Calu3 (cell line): Measurements from ENCODE around the gene EFS. TPM values are rescaled to one million over a fixed set of nuclear protein-coding genes. Genes with fewer than 3 reads are reported as not detected.
A peak's percentile ranks its signal among the peaks of the same experiment; 100 is the strongest.

Source experiments
- BruUV-seq: library from RNA; stranded (reverse); fragments of 400-500 nt; replicated peaks from 2 replicates; lab custom pipeline; 2021; lab: Mats Ljungman, UMichigan
- CTCF ChIA-PET: fragments of 300-600 bp; sonication (Branson Sonifier 250); formaldehyde crosslinking; loops from one replicate; lab custom pipeline; 2022; ENCODE audit warnings: antibody characterized with exemption; lab: Charles Lee
- DNase-seq: peaks from one replicate; pipeline ENCODE4 v3.0.0; 2022
- H3K27ac Mint-ChIP-seq: one replicate; pipeline ENCODE4 v1.8.0; 2022; ENCODE audit warnings: mixed read lengths; ENCODE audit not compliant: unreplicated experiment
- H3K27me3 Mint-ChIP-seq: one replicate; pipeline ENCODE4 v1.8.0; 2022; ENCODE audit warnings: mixed read lengths; ENCODE audit not compliant: unreplicated experiment
- H3K36me3 Mint-ChIP-seq: one replicate; pipeline ENCODE4 v1.8.0; 2022; ENCODE audit warnings: mild to moderate bottlenecking, moderate library complexity, mixed read lengths; ENCODE audit not compliant: insufficient read depth, unreplicated experiment
- H3K4me1 Mint-ChIP-seq: one replicate; pipeline ENCODE4 v1.8.0; 2022; ENCODE audit warnings: mild to moderate bottlenecking, low read depth, mixed read lengths; ENCODE audit not compliant: unreplicated experiment
- H3K4me3 Mint-ChIP-seq: one replicate; pipeline ENCODE4 v1.8.0; 2022; ENCODE audit warnings: mild to moderate bottlenecking, low read depth, moderate library complexity, mixed read lengths; ENCODE audit not compliant: unreplicated experiment
- H3K9me3 Mint-ChIP-seq: one replicate; pipeline ENCODE4 v1.8.0; 2022; ENCODE audit warnings: low read depth, mixed read lengths; ENCODE audit not compliant: unreplicated experiment
- intact Hi-C: fragments of 100-400 bp; cut with micrococcal nuclease; formaldehyde crosslinking; loops from one replicate; pipeline ENCODE4 v1.10.0; 2022; ENCODE audit not compliant: unreplicated experiment
- total RNA-seq: library from RNA; stranded (reverse); gene quantifications from 2 replicates; pipeline ENCODE4 v1.2.3, GENCODE V29; 2022
- TF ChIP-seq, protein P1 (sequence below): fragments of 200-600 bp; IDR thresholded peaks from one replicate; pipeline ENCODE4 v1.8.0; 2022; ENCODE audit warnings: antibody characterized with exemption; ENCODE audit not compliant: unreplicated experiment

Gene EFS
- total RNA-seq, 1 experiment from 2014 or later = not detected

DNA sequence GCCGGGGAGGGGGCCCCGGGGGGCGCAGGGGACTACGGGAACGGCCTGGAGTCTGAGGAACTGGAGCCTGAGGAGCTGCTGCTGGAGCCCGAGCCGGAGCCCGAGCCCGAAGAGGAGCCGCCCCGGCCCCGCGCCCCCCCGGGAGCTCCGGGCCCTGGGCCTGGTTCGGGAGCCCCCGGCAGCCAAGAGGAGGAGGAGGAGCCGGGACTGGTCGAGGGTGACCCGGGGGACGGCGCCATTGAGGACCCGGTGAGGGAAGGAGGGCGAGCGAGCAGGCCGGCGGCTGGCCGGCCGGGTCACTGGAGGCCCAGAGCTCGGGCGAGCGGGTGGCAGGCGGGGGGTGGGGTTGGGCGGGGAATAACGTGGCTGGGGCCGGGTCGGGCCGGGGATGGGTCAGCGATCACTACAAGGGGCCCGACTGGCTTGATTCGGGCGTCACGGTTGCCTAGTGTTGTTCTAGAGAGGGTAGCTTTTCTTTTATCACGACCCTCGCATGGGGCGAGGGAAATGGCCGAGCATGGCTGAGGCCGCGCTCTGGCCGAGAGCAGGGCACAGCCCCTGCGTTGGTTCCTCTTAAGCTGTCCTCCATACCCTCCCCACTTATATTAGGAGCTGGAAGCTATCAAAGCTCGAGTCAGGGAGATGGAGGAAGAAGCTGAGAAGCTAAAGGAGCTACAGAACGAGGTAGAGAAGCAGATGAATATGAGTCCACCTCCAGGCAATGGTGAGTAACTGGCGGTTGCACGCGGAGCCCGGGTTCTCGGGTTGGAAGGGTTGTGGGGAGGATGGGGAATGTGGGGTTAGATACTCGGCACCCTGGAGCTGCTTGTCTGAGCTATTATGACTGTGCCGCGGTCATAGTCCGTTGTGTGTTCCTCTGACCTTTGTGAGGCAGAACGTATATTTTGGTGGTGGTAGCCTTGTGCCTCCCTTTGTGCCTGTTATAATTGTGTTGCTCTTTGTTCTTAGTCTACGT is 43.1 kb downstream of the EFS start:
- Mint-ChIP-seq H3K36me3 (peaks cover 70% of the 10 kb centered on the region), H3K9me3 (no peaks in the 10 kb centered on the region), H3K27me3 (no peaks in the 10 kb centered on the region), H3K27ac (peak overlapping the region; percentile 92), H3K4me1 (peaks cover 11% of the 10 kb centered on the region), H3K4me3 (peak overlapping the region; percentile 92)
- BruUV-seq = no TSS peak
- intact Hi-C loops = loop anchor here (10.0 kb wide), 1 partner anchor 233 kb away; the partner anchor contains the start of genes THTPA and ZFHX2
- CTCF ChIA-PET = interaction anchor here (0.6 to 2.7 kb wide), 6 partner anchors 15 to 250 kb away, joined by 3 to 12 read pairs (median 6); partner anchors contain the start of genes ACIN1 and BCL2L2
- DNase-seq = peak; percentile 36
- TF ChIP-seq, protein P1, sequence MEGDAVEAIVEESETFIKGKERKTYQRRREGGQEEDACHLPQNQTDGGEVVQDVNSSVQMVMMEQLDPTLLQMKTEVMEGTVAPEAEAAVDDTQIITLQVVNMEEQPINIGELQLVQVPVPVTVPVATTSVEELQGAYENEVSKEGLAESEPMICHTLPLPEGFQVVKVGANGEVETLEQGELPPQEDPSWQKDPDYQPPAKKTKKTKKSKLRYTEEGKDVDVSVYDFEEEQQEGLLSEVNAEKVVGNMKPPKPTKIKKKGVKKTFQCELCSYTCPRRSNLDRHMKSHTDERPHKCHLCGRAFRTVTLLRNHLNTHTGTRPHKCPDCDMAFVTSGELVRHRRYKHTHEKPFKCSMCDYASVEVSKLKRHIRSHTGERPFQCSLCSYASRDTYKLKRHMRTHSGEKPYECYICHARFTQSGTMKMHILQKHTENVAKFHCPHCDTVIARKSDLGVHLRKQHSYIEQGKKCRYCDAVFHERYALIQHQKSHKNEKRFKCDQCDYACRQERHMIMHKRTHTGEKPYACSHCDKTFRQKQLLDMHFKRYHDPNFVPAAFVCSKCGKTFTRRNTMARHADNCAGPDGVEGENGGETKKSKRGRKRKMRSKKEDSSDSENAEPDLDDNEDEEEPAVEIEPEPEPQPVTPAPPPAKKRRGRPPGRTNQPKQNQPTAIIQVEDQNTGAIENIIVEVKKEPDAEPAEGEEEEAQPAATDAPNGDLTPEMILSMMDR = no peak

DNA sequence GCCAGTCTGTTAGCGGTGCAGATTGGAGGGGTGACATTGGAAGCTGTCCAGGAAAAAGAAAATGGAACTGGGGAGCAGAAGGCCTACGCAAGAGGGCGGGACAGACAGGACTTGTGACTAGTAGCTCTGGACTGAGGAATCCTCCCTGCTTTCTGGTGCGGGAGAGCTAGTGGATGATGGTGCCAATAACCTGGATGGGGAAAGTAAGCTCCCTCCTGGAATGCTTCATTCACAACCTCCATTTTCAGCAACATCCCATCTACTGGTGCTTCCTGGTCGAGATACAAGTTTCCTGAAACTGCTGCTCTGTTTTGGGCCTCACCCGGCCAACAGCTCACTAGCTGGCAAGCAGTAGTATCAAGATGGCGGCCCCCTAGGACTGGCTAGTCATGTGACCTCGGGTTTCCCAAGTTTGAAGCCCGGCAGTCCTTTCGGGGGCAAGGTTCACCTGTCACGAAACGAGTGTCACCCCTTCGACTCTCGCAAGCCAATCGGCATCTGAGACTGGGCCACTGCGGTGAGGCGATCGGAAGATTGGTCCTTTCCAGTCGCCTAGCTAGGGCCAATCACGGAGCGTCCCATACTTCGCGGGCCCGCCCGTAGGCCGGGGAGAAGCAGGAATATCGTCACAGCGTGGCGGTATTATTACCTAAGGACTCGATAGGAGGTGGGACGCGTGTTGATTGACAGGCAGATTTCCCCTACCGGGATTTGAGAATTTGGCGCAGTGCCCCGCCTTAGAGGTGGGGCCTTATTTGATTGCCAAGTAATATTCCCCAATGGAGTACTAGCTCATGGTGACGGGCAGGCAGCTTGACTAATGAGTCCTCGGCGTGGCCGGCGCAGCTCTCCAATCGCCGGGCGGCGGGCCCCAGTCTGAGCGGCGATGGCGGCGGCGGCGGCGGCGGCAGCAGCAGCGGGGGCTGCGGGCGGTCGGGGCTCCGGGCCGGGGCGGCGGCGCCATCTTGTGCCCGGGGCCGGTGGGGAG is 44.1 kb downstream of the EFS start, which contains the start of gene PABPN1:
PABPN1 (plus strand) TSS at position 874 of the 988 bp plus-strand sequence; CDS start at position 887, 13 bp downstream.
- Mint-ChIP-seq H3K4me3 (peak within 1 kb of the TSS; percentile 92), H3K27ac (peak within 1 kb of the TSS; percentile 92), H3K27me3 (no peaks in the 10 kb centered on the region), H3K9me3 (no peaks in the 10 kb centered on the region), H3K4me1 (peaks cover 11% of the 10 kb centered on the region), H3K36me3 (peaks cover 74% of the 10 kb centered on the region)
- TSS peak; percentile 85 for BruUV-seq
- intact Hi-C loops = loop anchor here (10.0 kb wide), 1 partner anchor 234 kb away; the partner anchor contains the start of genes THTPA and ZFHX2
- TF ChIP-seq, protein P1 = no peak
- CTCF ChIA-PET = interaction anchor here (0.6 to 2.7 kb wide), 6 partner anchors 11 to 249 kb away, joined by 3 to 12 read pairs (median 6); partner anchors contain the start of genes ACIN1 and BCL2L2
- DNase-seq = peak; percentile 95

DNA sequence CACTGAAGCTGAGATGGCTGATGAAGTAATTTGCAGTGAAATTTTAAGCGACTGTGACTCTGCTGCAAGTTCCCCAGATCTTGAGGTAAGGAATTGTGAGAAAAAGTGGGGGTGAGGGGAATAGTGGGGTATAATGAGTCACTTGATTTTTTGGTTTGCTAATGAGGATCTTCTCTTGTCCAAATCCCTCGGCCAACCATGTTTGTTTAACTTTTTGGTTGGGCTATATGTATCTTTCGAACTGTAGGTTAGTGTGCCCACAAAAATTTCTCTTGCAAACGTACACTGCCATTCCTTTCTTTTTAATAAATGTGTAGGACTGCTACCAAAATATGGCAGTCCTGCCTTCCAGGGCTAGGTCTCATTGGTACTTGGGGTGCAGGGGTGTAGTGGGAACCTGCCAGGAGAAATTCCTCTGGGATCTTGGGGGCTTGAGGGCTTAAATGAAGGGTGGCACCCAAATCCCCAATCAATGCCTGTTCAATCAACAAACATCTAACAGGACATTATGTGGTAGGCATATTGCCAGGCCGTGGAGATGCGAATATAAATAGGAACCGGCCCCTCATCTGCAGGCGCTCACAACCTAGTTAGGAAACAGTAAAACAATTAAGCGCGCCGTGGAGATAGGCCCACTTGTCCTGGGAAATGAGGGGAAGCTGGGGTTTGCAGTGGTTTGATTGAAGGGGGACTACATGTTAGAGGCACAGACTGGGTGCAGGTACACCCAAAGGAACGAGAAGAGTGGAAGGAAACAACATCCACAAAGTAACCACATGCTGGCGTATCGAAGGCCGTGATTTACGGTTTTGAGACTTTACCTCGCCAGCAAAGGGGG is 45.0 kb downstream of the EFS start:
- CTCF ChIA-PET = interaction anchor here (0.7 to 2.7 kb wide), 4 partner anchors 14 to 199 kb away, joined by 6 to 12 read pairs (median 8); partner anchors contain the start of gene BCL2L2
- no peaks in the 10 kb centered on the region for H3K9me3 Mint-ChIP-seq
- intact Hi-C loops = loop anchor here (10.0 kb wide), 1 partner anchor 235 kb away; the partner anchor contains the start of genes THTPA and ZFHX2
- H3K4me1 Mint-ChIP-seq = peaks cover 11% of the 10 kb centered on the region
- peak overlapping the region; percentile 92 for H3K27ac Mint-ChIP-seq
- no peaks in the 10 kb centered on the region for H3K27me3 Mint-ChIP-seq
- H3K4me3 Mint-ChIP-seq = peak overlapping the region; percentile 92
- peaks cover 69% of the 10 kb centered on the region for H3K36me3 Mint-ChIP-seq
- no peak for DNase-seq
- BruUV-seq = no TSS peak
- TF ChIP-seq, protein P1 = no peak
